GM21786 (cell line): ENCODE data around the gene ETS1.
"Not testable (repeated sequence)": the region's sequence is repeated elsewhere in the genome, so short reads cannot be mapped to it uniquely, and the experiment has no call there.

Experiments used
- ATAC-seq: cut with Tn5 transposase; IDR thresholded peaks from one replicate; pipeline ENCODE4 v1.9.1; 2021; ENCODE audit not compliant: unreplicated experiment

Gene ETS1

DNA sequence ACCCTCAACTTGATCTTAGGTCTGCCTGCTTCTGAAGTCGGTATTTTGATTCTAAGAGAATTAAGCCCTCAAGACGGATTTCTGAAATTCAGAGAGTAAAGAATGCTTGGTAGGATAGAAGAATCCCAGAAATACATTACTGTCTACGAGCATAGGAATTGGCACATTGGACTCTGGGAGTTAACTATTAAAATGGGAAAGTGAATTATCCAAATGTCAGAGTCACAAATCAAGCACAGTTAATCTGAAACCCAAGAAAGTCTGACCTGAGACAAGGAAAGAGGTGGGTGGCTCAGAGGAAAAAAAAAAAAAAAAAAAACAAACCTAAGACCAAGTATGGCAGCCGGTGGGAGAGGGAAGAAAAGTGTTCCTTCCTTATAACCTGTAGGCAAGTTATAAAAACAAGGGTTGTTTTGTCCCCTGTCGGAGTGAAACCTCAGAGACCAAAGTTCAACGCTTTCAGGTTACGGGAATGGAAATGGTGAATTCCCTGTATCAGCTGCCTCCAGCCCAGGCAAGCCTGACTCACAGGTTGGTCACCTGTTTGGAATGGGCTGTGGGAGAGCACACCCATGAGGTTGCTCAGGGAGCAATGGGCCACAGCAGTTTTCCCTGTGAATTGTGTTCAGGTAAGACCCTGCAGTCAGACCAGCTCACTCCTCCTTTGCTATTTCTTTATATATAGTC is 139.0 kb downstream of the ETS1 start:
- ATAC-seq = no peak

GRCh38 chr11:128447233-128447632 is 140.1 kb downstream of the ETS1 start:
- ATAC-seq = no peak

- ATAC-seq = not testable (repeated sequence)
These were observed 141.4 kb downstream of the ETS1 start for GRCh38 chr11:128445921-128446320.

- no peak for ATAC-seq
These were observed 150.2 kb downstream of the ETS1 start for GRCh38 chr11:128437136-128437535.

DNA sequence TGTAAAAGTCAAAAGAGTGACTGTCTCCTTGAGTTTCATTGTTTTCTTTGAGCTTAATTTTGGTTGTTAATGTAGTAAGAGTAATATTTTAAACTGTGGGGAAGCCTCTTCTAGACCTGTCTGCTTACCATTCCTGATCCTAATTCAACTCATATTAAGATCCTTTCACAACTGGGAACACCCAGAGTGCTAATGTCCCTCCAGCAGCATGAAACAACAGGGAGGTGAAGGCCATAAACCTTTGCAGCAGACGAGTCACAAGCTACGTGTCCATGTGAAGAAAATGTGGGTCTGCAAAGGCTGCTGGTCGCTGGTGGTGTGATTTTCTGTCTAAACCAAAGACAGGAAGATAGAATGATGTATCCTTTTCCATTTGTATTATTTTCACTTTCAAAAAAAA is 152.5 kb downstream of the ETS1 start:
- no peak for ATAC-seq

GRCh38 chr11:128434411-128434810 is 152.9 kb downstream of the ETS1 start:
- ATAC-seq = no peak

GRCh38 chr11:128432926-128433325 is 154.4 kb downstream of the ETS1 start:
- no peak for ATAC-seq

DNA sequence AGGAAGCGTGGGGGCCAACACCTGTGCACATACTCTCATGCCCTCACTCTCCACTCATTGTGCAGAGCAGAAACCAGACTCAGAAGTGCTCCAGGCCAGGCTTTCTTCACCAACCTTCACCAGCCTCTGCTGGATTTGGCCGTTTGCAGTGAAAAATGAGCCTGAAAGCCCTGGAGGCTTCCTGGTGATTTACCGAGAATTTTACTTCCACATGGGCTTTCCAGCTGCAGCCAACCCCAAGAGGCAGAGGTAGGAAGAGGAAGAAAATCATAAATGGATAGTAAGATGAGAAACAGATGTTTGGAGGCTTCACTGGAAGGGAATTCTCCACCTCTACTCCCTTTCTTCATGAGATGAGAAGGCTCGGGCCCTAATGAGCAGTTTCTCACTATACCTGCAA is 155.4 kb downstream of the ETS1 start:
- no peak for ATAC-seq

- ATAC-seq = no peak
These were observed 158.4 kb downstream of the ETS1 start for GRCh38 chr11:128428935-128429334.

DNA sequence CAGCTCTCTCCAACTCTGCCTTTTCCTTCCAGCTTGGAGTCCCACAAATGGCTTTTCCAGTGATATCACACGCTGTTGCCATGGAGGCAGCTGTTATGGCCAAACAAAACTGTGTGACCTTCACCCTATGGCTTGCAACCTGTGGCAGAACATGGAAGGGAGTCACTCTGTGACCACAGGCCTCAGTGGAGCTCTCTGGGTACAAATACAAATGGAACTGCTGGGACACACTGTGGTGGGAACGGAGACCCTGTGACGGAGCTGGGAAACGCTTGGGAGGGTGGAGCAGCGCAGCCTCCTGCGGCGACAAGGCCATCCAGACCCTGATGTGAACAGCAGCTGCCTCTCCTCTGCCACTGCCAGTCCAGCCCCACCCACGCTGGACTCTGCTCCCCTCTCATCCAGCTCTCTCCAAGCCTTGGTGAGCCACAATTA is 162.5 kb downstream of the ETS1 start:
- ATAC-seq = no peak

DNA sequence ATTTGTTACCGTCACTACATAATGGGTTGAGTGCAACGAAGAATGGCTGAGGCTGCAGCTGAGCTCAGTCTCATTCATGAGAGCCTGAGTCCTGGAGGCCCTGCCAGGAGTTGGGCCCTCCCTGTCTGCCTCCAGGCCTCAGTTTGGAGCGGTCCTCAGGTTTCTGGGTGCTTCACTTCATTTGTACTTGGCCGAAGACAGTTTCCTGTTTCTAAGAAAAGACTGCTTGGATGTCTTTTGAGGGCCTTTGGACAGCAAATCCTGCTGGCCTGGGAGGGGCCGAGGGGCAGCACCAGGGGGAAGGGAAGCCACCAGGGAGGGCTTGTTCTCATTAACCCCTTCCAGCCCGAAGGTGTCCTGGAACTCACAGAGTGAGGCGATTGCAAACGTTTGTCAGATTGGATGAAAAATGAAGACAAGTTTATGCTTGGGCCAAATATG is 163.1 kb downstream of the ETS1 start:
- no peak for ATAC-seq

- ATAC-seq = no peak
These were observed 164.6 kb downstream of the ETS1 start for GRCh38 chr11:128422576-128423370.

DNA sequence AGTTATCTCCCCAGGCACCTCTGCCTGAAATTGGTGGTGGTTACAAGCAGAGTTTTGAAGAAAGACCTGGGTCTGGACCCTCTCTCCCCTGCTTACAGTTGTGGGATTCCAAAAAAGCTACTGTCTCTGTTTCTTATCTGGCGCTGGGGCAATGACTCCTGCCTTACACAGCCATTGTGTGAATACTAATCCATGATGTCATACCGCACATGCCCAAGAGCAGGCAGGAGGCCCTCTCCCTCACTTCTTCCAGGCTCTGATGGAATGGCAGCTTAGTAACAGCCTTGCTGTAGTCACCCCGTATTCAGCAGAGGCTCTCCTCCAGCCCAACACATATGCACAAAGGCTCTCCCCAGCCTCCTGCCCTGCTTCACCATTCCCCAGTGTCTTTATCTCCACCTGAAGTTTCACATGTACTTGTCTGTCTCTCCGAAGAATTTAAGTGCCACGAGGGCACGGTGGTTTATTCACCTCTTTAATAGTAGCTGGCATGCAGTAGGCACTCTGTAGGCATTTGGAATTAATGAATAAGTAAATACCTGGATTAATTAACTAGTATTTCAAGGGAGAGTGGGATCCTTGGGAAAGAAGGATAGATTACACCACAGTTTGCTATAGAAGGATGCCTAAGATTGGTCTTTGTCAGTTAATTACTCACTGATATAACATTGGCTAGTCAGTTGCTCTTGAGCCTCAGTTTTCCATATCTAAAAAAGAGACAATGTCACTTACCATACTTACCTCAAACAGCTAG is 165.6 kb downstream of the ETS1 start:
- ATAC-seq = no peak

DNA sequence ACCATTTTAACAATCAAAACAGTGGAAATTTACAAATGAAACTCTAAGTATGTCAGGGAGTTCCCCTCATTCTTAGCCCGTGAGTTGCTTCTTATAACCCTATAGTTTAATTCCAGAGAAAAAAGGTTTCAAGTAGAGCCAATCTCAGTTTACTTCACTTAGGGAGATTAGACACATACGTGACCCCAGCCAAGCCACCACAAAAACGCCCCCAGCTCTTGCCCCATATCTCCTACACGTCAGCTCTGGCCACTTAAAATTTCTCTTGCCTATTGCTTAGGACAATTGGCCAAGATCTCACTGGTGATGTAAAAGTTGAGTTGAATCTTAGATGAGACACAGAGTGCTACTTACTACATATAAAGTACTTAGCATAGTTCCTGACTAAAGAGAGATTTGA is 166.4 kb downstream of the ETS1 start:
- ATAC-seq = no peak

DNA sequence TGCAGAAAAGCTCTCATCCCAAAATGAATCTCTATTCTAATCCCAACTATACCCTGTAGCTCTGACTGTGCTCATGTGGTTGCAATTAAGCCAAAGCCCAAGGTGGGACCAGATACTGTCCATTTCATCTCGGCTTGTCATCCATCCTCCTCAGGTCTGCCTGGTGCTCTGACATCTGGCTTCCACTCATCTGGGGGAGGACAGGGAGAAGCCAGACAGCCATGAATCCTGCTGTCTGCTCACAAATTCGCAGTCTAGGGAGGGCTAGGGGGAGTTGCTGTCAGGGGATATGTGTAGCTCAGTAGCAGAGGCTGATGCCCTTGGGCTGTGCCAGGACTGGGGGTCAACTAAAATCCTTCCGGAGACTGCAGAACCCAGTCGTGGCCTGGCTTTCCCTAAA is 167.1 kb downstream of the ETS1 start:
- ATAC-seq = no peak

DNA sequence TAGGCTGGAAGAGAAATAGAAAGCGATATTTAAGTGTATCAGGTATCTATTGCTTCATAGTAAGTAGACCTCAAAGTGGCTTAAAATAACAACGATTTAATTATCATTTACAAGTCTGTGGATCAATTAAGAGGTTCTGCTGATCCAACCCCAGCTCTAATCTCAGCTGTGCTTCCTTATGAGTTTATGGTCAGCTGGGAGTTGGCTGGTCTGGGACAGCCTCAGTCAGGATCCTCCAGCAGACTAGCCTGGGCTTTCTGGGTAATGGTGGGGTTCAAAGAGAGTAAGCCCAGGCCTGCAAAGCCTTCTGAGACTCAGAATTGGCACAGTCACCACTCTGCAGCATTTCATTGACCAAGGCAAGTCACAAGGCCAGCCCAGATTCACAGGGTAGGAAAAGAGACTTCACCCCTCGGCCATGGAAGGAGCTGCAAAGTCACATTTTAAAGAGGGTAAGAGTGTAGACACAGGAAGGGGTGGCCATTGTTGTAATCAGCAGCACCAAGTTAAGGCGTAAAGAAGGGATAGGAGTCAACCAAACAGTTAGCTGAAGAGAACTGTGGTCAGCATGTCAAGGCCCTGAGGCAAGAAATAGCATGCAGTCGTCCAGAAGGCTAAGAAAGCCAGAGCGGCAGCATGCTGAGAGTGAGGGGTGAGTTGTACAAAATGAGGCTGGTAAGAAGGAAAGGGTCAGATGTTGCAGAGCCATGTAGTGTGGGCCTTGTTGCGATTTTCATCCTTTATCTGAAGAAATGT is 168.2 kb downstream of the ETS1 start:
- no peak for ATAC-seq

DNA sequence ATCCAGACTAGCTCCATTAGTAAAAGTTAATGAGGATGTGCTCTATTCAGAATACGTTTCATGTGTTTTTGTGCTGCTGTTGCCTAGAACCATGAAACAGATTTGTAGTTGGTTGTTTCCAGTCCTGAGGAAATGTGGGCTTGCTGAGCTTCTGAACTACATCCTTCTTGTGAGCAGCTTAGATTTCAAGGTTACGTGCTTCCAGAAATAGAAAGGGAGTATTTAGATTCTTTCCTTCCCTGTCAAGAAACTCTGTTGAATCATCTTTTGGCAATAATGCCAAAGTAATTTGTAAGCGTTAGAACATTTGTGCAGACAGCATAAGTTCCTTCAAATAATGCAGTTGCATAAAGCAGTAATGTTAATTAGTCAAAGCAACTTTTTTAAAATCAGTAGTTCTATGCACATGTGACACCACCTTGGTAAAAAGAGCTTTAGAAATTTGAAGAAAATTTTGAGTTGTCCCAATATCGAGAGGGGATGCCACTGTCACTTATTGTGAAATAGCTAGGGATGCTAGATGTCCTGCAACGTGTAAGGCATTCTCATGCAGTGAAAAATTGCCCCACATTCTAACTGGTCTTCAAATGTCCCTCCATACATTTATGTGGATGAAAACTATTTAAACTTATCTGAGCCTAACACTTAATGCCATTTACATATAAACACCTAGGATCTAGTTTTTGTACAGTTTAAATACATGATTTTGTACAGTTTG is 169.6 kb downstream of the ETS1 start:
- ATAC-seq = no peak

GRCh38 chr11:128416976-128417375 is 170.4 kb downstream of the ETS1 start:
- ATAC-seq = no peak

- ATAC-seq = peak; percentile 28
These were observed 171.8 kb downstream of the ETS1 start for GRCh38 chr11:128415539-128415938.
